AML-193 (cell line): ENCODE measurements around the gene ING3.
"Not testable (repeated sequence)": the region's sequence is repeated elsewhere in the genome, so short reads cannot be mapped to it uniquely, and the experiment has no call there.

Experiments
- DNase-seq, 2 experiments: peaks; one replicate each; lab custom pipeline; 2025; lab: John Stamatoyannopoulos, UW

The ING3 gene

GRCh38 chr7:120951309-120951699, 727 bp downstream of the ING3 start:
- peak in 1 of 2 experiments; percentile 38 for DNase-seq

GRCh38 chr7:120951826-120952225, 1.2 kb downstream of the ING3 start:
- no peak for DNase-seq

DNA sequence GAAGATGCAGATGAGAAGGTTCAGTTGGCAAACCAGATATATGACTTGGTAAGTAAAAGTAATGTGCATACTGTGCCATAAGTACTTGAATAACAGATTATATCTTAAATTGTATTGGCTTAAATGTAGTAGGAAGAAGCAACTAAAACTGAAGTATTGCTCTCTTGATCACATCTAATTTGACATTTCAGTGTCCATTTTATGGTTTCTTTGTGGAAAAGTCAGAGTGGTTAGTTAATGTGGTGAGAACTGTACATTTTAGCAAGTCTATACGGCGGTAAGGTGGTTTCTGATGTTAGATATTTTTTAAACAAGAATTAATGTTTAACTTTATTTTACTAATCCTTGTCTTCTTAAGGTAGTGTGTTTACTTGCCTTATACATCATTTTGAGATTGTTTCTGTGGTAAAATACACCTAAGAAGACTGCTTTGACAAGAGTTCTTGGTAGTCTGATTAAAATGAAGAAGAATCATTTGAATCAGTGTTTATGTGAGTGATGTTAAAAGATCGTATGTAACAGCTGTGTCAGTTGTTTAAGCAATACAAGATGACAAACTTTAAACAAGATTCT, 5.1 kb downstream of the ING3 start:
- no peak for DNase-seq

- no peak for DNase-seq
Measured at GRCh38 chr7:120959929-120960484, 9.4 kb downstream of the ING3 start.

DNA sequence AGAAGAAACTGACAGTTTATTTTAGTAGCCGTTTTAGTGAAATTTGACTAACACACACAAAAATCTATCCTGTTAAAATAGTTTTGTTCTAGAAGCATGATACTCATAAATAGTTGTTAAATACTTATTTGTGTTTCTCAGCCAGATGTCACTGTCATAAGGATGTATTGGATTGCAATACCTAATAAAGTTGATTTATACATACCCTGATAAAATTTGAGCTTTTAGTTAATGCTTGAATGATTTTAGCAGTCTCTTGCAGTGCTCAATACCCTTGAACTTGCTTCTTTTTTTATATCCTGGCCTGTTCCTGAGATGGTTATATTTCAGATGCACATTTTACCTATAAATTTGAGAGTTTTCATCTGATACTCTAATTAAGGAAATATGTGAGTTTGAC, 10.1 kb downstream of the ING3 start:
- DNase-seq, result no peak

DNA sequence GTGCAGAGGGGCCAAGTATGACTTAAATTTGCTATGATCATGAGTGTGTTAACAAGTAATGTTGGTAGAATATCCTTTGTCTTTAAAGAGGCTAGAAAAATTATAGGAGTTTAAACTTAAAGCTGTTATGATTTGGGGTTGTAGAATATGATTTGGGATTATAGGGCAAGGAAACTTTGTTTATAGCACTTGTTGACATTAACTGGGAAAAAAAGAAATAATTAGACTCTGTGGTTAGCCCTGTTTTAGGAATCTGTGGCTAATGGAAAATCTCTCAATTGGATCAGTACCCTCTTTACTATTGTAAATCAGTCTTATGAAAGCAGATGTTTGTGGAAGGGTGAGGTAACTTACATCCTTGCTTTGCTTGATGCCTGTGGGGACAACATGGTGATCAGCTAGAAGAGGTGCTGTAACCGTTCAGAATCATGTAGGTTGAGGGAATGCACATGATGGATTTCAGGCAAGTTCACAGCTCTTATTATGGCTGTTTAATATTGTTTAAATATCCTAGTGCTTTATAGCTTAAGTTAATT, 11.1 kb downstream of the ING3 start:
- no peak for DNase-seq

DNA sequence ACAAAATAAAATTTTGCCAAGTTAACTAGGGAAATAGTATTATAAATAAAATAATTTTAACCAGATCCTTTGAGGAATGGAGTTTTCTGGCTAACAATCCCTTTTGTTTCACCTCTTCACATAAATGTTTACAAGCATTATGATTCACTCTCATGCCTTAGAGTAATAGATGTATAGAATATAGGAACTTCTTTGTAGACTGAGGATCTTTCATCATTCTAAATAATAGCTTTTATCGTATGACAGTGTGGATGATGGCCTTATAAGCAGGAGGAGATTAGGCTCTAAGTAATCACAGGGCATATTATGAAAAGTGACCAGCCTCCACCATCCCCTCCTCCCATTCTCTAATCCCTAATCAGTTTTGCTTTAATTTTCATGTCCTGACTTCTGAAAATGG, 13.5 kb downstream of the ING3 start:
- DNase-seq, result no peak

GRCh38 chr7:120966961-120967360, 16.4 kb downstream of the ING3 start:
- DNase-seq, result no peak

DNA sequence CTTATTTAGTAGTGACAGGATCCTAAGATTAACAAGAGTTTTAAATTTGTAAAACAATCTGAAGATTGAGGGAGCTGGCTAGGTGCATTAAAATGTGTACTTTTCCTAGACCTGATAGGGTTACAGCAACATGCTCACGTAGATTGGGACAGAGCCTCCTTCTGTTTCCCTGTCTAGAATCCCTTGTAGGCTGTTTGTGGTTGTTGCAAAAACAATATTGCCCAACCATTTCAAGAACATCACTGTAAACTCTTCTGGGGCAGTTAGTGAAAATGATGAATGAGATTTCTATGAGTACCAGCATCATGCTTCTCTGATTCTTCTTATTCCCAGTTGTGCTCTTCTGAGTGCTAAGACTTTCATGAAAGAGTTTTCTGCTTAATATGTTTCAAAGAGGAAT, 23.3 kb downstream of the ING3 start:
- peak in 1 of 2 experiments; percentile 4 for DNase-seq

DNA sequence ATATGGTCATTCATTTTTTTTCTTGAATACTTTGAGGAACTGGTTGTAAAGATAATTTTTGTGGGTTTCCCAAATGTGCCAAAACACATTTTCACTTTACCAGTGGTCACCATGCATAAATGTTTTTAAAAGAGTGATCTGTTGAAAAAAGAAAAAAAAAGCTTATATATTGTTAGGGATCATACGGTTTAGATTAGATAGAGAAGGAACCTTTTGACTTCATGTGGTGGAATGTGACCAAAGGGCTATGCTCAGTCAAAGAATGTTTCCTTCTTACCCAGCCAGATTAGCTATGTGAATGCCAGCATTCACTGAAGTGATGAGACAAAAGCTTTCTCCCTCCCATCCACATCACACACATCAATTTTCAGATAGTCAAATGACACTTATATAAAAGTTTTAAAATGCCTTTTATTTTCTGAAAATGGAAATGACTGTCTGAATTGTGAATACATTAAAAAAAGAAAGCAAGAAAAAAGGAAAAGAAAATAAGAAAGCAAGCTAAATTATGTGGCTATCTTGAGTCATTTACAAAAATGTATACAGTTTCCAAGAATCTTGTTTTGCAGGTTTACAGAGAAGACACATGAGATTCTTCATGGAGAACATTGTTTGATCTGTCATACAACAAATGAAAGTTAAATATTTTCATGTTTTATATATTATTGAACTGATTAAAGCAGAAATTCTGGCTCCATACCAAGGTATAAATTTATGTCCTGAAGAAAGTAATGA, 29.4 kb downstream of the ING3 start:
- no peak for DNase-seq

GRCh38 chr7:120981117-120981516, 30.5 kb downstream of the ING3 start:
- DNase-seq, result no peak

DNA sequence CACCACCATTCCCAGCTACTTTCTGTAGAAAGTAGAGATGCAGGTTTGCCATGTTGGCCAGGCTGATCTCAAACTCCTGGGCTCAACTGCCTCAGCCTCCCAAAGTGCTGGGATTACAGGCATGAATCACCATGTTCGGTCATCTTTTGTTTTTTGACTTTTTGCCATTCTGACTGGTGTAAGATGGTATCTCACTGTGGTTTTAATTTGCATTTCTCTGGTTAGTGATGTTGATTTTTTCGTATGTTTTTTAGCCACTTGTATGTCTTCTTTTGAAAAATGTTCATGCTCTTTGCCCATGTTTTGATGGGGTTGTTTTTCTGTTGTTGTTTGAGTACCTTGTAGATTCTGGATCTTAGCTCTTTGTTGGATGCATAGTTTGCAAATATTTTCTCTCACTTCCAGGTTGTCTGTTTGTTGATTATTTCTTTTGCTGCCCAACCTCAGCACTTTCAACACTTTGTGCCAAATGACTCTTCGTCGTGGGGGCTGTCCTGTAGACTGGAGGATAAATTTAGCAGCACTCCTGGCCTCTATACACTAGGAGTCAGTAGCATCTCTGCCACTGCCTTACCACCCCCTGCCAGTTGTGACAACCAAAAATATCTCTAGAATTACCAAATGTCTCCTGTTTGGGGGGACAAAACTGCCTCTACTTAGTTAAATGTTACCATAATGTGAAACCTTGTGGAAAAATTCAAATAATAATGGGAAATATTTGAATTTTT, 31.5 kb downstream of the ING3 start:
- no peak for DNase-seq

- not testable (repeated sequence) for DNase-seq
Measured at GRCh38 chr7:120983592-120983991, 33.0 kb downstream of the ING3 start.

GRCh38 chr7:120984406-120984805, 33.8 kb downstream of the ING3 start:
- DNase-seq, result no peak

DNA sequence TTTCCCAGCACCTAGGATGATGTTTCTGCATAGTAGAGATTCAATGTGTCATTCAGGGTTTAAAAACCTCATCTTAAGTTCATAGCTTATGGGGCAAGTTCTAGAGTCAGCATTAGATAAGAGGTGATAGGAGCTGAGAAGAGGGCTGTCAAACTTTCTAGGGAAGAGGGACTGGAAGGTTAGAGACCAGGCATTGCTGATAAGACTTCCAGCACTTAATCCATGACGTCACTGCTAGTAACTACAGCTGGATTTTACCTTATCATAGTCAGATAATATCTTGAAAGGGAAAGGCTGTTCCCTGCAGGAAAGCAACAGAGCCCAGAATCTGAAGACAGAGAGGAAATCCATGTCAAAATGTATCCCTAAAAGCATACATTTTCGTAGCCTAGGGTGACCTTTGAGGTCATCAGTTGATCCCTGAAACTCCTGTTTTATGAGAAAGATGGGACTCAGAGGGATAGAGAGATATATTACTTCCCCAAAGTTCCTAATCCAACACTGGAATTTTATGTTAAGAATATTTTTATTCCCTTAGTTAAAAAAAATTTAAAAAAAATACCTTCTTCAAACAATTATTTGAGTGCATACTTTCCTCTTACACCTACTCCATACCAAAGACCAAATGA, 34.7 kb downstream of the ING3 start:
- no peak for DNase-seq

GRCh38 chr7:120985839-120986238, 35.3 kb downstream of the ING3 start:
- DNase-seq, result no peak

- no peak for DNase-seq
Measured at GRCh38 chr7:120986650-120987049, 36.1 kb downstream of the ING3 start.

DNA sequence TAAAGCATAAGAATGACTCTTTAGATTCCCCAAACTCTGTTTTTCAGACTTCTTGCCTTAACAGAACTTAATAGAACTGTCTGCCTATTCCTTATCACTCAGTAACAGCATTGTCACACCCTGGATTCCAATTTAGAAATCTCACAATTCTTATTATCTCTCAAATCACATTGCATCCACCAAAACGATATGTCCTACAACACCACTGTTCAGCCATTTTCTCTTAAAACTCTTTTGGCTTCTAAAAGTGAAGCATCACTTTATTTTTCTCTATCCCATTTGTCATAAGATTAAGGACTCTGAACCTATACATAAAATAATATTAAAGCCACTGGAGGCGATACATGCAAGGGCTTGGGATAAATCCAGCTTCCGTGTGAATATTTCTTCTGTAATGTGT, 36.7 kb downstream of the ING3 start:
- DNase-seq, result no peak

- DNase-seq, result peak; percentile 75 to 77
Measured at GRCh38 chr7:120987683-120988590, 37.4 kb downstream of the ING3 start.

- DNase-seq, result no peak
Measured at GRCh38 chr7:120988591-120989256, 38.1 kb downstream of the ING3 start, which contains the start of gene CPED1. Gene CPED1 (plus strand): TSS chr7:120988711. CDS start chr7:120989622, 911 bp downstream.
